Muscle of arm (tissue), 12 donors: ENCODE measurements around the gene DYNLRB1. TPM values are rescaled to one million over a fixed set of nuclear protein-coding genes. Genes with fewer than 3 reads are reported as not detected.
A peak's percentile ranks its signal among the peaks of the same experiment; 100 is the strongest.

Source experiments
- DNase-seq: peaks from one replicate; pipeline ENCODE4 v3.0.0-alpha.2; 2013
- polyA plus RNA-seq, 12 donors: library from polyadenylated mRNA; unstranded; fragments of 120-200 nt; gene quantifications; one replicate each; pipeline ENCODE4 v1.2.1, GENCODE V29; 2013; ENCODE audit not compliant: insufficient read length in 12 of 12

DYNLRB1 gene
- polyA plus RNA-seq, 12 donors: 108 to 188 (median 121) TPM; not detected in 1

DNA sequence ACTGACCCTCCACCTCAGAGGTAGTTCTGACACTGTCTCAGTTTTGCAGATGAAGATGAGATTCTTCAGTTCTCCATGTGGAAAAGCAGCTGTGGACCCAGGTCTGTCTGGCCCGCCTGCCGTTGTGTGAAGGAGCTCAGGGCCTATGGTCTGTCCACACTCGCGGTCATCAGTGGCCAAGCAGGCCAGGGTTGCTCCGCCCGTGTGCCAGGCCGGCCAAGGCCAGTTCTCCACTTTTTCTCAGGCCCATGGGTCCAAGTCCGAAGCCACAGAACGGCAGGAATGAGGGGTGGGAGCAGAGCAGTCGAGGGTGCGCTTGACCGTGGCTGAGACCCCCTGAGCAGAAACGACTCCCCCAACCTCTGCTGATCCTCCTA, 33.7 kb downstream of the DYNLRB1 start:
- DNase-seq: no peak

GRCh38 chr20:34552569-34552968, 36.3 kb downstream of the DYNLRB1 start:
- DNase-seq: no peak

GRCh38 chr20:34553366-34553867, 37.2 kb downstream of the DYNLRB1 start:
- no peak for DNase-seq

DNA sequence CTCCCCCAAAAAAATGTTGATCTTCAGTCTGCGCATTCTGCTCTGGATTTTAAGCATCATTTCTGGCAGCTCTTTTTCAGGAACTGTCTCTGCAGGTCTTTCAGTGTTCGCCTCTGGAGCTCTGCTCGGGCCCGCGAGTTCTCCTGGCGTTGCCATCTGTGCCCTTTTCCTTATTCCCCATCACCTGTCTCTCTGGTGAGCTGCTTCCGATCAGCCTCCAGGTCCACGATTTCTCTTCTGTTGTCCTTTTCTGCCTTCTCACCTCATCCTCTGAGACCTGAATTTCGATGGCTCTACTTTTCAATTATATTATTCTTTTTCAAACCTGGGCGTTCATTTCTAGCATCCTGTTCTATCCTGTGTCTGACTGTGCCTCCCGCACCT, 41.7 kb downstream of the DYNLRB1 start:
- DNase-seq: no peak

DNA sequence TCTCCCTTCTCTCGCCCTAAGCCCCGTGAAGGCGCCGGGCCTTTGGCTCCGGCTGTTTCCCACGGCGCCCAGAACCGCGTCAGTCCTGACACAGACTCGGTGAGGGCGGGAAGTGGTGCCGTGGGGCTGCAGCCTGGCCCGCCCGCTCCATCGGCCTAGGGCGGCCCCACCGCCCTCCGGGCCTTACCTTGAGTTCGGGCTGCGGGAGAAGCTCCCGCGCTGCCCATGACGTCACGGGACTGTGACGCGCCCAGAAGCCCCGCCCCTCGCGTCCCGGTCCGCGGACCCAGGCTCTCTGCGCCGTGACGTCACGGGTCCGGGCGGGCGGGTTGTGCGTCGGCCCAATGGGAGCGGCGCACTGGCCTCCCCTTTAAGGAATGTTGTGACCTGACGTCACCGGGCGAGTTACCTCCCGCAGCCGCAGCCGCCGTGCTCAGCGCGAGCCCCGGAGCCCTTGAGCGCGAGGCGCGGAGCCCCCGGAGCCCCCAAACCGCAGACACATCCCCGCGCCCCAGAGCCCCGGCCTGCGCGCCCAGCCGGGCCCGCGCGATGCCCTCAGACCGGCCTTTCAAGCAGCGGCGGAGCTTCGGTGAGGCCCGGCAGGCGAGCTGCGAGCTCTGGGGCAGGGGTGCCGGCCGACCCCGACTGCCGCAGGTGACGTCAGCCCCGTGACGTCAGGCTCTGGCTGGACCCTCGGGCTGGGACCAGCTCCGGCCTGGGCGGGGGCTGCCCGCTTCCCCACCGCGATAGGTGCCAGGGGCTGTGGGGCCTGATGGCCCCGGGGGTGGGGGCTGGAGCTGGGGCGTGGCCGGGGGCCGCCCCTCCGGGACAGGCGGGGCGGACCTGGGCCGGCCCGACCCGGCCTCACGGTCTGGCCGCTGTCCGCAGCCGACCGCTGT, 42.3 kb downstream of the DYNLRB1 start, which contains the start of gene MAP1LC3A:
MAP1LC3A (plus strand) TSS at position 399 of the 899 bp plus-strand sequence; CDS start at position 550, 151 bp downstream.
- peak; percentile 93 for DNase-seq

DNA sequence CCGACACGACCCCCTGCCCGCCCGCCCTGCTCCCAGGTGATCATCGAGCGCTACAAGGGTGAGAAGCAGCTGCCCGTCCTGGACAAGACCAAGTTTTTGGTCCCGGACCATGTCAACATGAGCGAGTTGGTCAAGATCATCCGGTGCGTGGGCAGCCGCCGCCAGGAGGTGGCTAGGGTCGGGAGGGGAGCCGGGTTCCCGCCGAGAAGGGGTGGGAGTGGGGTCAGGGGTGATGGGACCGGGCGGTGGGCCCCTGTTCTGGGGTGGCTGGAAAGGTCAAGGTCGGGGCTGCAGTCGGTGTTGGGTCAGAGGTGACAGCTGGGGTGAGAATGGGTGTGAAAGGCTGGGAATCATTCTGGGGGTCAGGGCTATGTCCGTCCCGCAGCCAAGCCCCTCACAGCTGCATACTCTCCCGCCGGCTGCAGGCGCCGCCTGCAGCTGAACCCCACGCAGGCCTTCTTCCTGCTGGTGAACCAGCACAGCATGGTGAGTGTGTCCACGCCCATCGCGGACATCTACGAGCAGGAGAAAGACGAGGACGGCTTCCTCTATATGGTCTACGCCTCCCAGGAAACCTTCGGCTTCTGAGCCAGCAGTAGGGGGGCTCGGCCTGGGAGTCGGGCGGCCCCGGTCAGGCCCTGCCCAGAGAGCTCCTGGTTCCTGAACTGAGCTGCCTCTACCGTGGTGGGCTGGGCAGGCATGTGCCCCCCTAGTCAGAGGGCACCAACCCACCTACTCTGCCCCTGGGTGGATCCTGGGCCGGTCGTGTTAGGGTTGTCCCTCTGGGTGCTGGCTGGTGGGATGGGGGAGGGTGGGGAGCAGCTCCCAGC, 43.3 kb downstream of the DYNLRB1 start:
- DNase-seq: peak; percentile 18

GRCh38 chr20:34560141-34560523, 43.9 kb downstream of the DYNLRB1 start:
- DNase-seq: no peak

GRCh38 chr20:34560614-34561013, 44.4 kb downstream of the DYNLRB1 start:
- no peak for DNase-seq

DNA sequence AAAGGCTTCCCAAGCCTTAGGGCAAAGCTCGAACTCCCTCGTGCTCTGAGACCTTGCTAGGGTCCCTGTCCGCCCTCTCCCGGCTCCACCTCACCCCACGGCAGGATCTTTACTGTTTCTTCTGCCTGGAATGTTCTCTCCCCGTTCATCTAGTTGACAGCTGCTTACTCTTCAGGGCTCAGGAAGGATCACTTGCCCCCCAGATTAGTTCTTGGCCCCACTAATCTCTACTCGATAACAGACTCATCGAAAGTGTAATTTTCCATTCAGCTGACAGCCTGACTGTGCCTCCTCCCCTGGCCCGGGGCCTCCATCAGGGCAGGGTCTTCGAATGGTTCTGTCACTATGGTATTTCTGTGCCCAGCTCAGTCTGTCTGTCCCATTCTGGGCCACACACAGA, 45.4 kb downstream of the DYNLRB1 start:
- no peak for DNase-seq

GRCh38 chr20:34562641-34563040, 46.4 kb downstream of the DYNLRB1 start:
- no peak for DNase-seq

- DNase-seq: no peak
These were observed 48.6 kb downstream of the DYNLRB1 start for GRCh38 chr20:34564833-34565232.

DNA sequence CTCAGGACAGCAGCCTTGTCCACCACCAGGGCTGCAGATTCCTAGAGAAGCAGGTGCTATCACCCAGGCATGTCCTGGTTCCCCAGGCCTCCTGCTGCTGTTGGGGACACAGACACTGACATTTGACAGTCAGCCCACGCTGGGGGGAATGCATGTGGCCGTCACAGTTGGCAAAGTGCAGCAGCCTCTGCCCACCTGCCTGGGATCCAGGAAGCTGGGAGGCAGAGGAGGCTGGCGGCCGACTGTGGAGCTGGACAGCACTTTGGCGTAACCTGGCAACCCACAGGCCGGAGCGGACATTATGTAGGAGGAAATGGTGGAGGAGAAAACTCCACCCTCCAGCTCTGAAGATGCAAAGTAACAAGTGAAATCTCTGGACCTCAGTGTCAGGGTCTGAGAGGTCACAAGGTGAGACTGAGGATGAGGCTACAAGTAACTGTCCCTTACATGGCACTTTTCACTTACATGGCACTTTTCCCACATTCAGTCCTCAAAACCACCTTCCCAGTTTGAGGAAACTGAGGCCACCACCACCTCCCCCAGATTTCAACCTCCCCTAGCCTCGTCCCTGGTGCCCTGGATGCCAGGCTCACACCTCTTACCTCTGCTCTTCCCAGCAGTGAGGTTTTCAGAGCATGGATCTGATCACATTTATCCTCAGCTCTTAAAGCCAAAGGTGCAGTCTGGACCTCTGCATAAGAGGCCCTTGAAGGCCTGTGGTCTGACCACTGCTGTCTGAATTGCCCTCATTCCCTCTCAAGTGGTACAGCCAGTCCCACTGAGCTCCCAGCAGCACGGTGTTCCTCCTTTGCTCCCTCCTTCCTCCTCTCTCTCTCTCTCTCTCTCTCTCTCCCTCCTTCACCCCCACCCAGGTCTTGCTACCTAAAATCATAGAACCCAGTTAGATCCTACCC, 51.0 kb downstream of the DYNLRB1 start:
- DNase-seq: no peak

DNA sequence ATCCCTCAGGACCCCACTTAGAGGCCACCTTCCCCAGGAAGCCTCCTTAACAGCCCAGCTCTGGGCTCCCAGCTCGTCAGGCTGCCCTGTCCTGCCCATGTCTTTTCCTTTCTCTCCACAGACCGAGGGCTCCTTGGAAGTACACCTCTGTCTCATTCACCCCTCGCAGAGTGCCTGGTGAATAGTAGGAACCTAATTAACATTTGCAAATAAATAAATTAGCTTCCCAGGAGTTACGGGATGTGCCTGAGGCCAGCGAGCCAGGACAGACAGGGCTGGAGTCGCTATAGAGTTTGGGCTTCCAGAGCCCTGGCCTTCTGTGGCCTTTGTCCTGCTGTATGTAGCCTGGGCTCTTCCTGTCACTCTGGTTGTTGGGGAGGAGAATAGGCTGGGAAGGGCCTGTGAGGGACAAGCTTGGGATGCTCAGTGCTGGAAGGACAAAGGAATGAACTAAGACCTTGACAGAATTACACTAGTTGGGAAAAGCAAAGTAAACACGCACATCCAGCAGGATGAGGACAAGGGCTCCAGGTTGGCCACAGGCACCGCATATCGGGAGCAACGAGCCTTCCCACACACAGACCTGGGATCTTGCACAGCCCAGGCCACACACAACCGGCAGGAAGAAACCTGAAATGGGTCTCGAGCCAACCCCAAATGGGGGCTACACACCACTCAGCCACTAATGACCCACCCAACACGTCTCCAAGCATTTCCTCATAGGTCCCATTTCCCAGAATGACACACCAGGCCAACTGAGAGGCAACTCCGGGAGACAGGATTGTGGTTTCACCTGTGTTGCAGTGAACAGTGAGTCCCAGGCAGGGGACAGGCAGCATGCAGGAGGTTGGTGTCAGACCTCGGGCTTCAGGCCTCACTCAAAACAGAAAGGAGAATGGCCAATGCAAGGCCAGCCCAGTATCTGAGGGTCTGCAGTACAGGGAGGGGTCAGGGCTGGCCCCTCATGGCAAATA, 52.0 kb downstream of the DYNLRB1 start:
- DNase-seq: no peak

GRCh38 chr20:34569598-34569997, 53.4 kb downstream of the DYNLRB1 start:
- DNase-seq: no peak

DNA sequence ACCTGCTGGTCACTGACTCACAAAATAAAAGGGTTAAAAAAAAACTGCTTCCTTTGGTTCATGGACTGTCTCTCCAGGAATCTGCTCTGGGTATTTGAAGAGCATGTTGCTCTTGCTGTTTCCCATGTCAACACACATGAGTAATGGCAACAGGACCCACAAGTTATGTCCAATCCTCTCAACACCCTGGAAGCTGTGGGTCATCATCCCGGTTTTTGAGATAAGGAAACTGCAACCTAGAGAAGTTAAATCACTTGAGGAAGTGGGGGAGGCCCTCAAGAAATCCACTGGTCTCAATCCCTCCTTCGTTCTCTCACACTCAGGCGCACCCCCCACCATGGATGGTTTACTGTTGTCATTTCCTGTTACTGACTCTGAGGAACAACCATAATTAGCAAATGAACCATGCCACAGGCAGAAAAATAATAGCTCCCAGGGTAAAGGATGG, 54.7 kb downstream of the DYNLRB1 start:
- DNase-seq: no peak

DNA sequence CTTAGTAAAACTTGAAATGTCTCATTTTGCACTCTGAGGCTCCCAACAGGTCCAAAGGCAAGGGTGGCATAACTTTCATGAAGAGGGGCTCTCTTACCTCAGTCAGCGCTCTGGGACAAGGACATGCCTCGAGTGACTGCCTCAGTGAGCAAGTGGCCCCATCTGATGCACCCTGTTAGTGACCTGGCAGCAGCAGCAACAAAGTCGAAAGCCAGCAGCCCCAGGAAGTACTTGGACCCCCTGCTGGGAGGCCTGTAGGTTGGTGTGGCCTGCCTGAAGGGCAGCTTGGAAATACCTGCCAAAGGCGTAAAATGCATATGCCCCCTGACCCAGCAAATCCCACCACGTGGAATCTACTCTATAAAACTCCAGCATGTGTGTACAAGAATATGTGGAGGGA, 55.5 kb downstream of the DYNLRB1 start:
- DNase-seq: no peak

DNA sequence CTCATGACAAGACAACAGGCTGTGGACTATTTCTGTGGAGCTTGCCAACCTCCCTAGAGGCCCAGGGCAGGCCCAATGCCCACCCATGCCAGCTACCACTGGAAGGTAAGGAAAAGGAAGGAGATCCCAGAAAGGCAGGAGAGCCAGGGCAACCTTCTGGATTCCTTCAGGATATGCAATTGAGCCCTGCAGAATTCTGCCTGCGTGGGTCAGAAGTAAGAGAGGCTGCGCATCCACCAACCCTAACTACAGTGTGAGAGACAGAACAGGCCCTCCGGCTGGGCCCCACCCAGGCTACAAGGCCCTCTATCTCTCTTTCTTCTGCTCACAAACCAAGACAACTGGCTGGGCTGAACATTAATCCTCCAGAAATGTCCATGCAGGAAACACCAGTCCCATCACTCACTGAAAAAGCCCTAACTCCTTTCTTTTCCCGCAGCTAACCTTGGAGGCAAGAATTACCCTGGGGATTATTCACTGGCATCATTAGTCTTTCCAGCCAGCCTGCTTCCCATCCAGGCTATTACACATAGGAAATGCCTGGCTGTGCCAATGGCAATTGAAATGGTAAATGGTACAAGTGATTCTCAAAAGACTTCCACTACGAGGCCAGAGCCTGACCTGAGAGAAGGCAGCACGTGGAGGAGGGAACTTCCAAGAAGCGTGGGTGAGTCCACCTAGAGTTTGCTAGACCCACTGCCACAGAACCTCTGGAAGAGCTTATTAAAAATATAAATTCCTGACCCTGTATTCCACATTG, 57.5 kb downstream of the DYNLRB1 start:
- no peak for DNase-seq

DNA sequence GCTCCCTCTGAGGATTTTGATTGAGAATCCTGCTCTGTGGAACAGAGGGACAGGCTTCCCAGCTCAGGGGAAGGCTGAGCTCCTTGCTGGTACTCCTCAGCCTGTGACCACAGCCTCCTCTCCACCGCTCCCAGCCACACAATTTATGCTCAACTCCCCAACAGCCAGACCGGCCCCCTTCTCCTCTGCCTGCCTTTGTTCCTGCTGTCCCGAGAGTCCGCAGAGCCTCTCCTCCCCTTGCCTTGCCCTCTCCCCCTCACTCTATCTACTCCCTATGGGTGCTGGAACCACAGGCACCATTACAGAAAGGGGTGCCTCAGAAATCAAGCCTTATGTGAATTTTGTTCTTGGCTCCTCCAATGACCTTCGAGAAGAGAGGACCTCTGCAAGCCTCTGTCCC, 58.2 kb downstream of the DYNLRB1 start:
- DNase-seq: no peak

DNA sequence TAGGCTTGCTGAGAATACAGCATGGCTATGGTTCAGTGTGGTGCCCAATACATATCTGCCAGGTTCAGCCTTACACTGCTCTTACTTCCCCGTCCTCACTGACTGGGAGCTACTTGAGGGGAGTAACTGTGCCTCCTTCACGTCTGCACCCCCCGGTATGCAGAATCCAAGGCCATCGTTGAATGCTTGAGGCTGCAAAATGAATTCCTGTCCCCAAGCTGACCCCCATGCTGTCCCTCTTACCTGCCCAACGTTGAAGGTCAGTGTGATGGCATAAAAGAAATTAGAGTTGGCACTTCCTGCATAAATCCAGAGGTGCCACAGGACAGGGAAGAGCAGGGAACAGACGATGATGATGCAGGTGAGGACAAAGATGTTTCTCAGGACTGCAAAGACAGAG, 58.6 kb downstream of the DYNLRB1 start:
- no peak for DNase-seq
